GM08714 (cell line): ENCODE measurements around the gene NDUFA12.

Experiments used
- H3K4me3 ChIP-seq: fragments of 200-500 bp; sonication (Bioruptor generic); 2 replicates; pipeline ENCODE4 v1.5.1; 2014; ENCODE audit warnings: mild to moderate bottlenecking, low read length, inconsistent platforms
- ZNF274 ChIP-seq: IDR thresholded peaks from 2 replicates; pipeline ENCODE4 v1.6.1; 2012; ENCODE audit warnings: mild to moderate bottlenecking, low read depth, low read length

The NDUFA12 gene

GRCh38 chr12:94929780-94930179, 73.7 kb downstream of the NDUFA12 start:
- no peak for TF ChIP-seq ZNF274
- H3K4me3 ChIP-seq: no peak overlapping the region

GRCh38 chr12:94925729-94926128, 77.8 kb downstream of the NDUFA12 start:
- no peak for TF ChIP-seq ZNF274
- H3K4me3 ChIP-seq: no peak overlapping the region

GRCh38 chr12:94925206-94925605, 78.3 kb downstream of the NDUFA12 start:
- H3K4me3 ChIP-seq: no peak overlapping the region
- no peak for TF ChIP-seq ZNF274

DNA sequence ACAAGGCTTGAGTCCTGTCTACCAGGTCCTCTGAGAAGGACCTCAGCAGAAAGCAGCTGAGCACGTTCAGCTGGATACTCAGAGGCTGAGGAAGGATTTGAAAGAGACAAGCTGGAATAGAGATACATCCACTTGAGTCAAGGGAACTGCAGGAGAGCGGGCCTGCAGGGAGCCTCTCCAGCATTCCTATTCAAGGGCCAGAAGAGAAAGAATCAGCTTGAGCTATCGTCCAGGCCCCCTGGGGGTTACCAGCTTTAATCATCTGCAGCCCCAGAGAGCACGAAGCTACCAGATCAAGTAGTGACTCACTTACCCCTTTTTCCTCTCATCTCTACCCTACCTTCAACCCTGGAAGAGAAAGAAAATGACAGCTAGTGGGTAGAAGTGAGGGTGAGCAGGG, 80.9 kb downstream of the NDUFA12 start:
- H3K4me3 ChIP-seq: no peak overlapping the region
- no peak for TF ChIP-seq ZNF274
